GM19099 (cell line): ENCODE measurements around the gene MFNG.

Experiments
- POLR2A ChIP-seq: IDR thresholded peaks from 3 replicates; pipeline ENCODE4 v1.6.1; 2011; ENCODE audit warnings: low read depth; ENCODE audit not compliant: insufficient read length; ENCODE audit errors: extremely low read depth

Gene MFNG

GRCh38 chr22:37502342-37503182, 16.4 kb upstream of the MFNG start:
- no peak for TF ChIP-seq POLR2A

GRCh38 chr22:37501610-37502341, 15.6 kb upstream of the MFNG start:
- TF ChIP-seq POLR2A: no peak

- no peak for TF ChIP-seq POLR2A
Measured at GRCh38 chr22:37500745-37501609, 14.8 kb upstream of the MFNG start.

GRCh38 chr22:37499789-37500540, 13.8 kb upstream of the MFNG start:
- TF ChIP-seq POLR2A: no peak

- no peak for TF ChIP-seq POLR2A
Measured at GRCh38 chr22:37499027-37499707, 13.0 kb upstream of the MFNG start.

GRCh38 chr22:37498289-37498909, 12.2 kb upstream of the MFNG start:
- no peak for TF ChIP-seq POLR2A

GRCh38 chr22:37497062-37497599, 10.9 kb upstream of the MFNG start:
- TF ChIP-seq POLR2A: no peak

GRCh38 chr22:37496651-37497050, 10.5 kb upstream of the MFNG start:
- TF ChIP-seq POLR2A: no peak

- no peak for TF ChIP-seq POLR2A
Measured at GRCh38 chr22:37493979-37494378, 7.8 kb upstream of the MFNG start.

GRCh38 chr22:37492428-37493344, 6.5 kb upstream of the MFNG start:
- TF ChIP-seq POLR2A: no peak

GRCh38 chr22:37491559-37492427, 5.6 kb upstream of the MFNG start:
- no peak for TF ChIP-seq POLR2A
